ENCODE results near the gene GLO1.

GLO1 gene

GRCh38 chr6:38656896-38657295, 46.0 kb downstream of the GLO1 start:
- no peak for TF ChIP-seq REST (IDR thresholded peaks at IDR 0.05; ENCODE audit: insufficient read depth in 1 of 2, low read depth in 2 of 2, low read length in 2 of 2)
- TF ChIP-seq SIN3A (IDR thresholded peaks at IDR 0.05; ENCODE audit: borderline replicate concordance, insufficient read depth, low read length): no peak
- TF ChIP-seq FOXP2 (optimal IDR thresholded peaks at IDR 0.05; ENCODE audit: borderline replicate concordance, extremely low read depth, extremely low read length, insufficient read depth): no peak
- TF ChIP-seq TAF1 (IDR thresholded peaks at IDR 0.05; ENCODE audit: borderline replicate concordance, insufficient read depth, low read length): no peak
- TF ChIP-seq POLR2AphosphoS5 (IDR thresholded peaks at IDR 0.05; ENCODE audit: low read depth, low read length): no peak

- TF ChIP-seq TAF1 (IDR thresholded peaks at IDR 0.05; ENCODE audit: borderline replicate concordance, insufficient read depth, low read length) (no peak), REST (IDR thresholded peaks at IDR 0.05; ENCODE audit: insufficient read depth in 1 of 2, low read depth in 2 of 2, low read length in 2 of 2) (no peak), POLR2AphosphoS5 (IDR thresholded peaks at IDR 0.05; ENCODE audit: low read depth, low read length) (no peak), SIN3A (IDR thresholded peaks at IDR 0.05; ENCODE audit: borderline replicate concordance, insufficient read depth, low read length) (no peak), FOXP2 (optimal IDR thresholded peaks at IDR 0.05; ENCODE audit: borderline replicate concordance, extremely low read depth, extremely low read length, insufficient read depth) (no peak)
Observed at GRCh38 chr6:38654263-38654662, 48.7 kb downstream of the GLO1 start.

- TF ChIP-seq POLR2AphosphoS5 (IDR thresholded peaks at IDR 0.05; ENCODE audit: low read depth, low read length) (no peak), FOXP2 (optimal IDR thresholded peaks at IDR 0.05; ENCODE audit: borderline replicate concordance, extremely low read depth, extremely low read length, insufficient read depth) (no peak), REST (IDR thresholded peaks at IDR 0.05; ENCODE audit: insufficient read depth in 1 of 2, low read depth in 2 of 2, low read length in 2 of 2) (no peak), SIN3A (IDR thresholded peaks at IDR 0.05; ENCODE audit: borderline replicate concordance, insufficient read depth, low read length) (no peak), TAF1 (IDR thresholded peaks at IDR 0.05; ENCODE audit: borderline replicate concordance, insufficient read depth, low read length) (no peak)
Observed at GRCh38 chr6:38651121-38651784, 51.7 kb downstream of the GLO1 start.

GRCh38 chr6:38650207-38650752, 52.7 kb downstream of the GLO1 start:
- no peak for TF ChIP-seq REST (IDR thresholded peaks at IDR 0.05; ENCODE audit: insufficient read depth in 1 of 2, low read depth in 2 of 2, low read length in 2 of 2)
- no peak for TF ChIP-seq FOXP2 (optimal IDR thresholded peaks at IDR 0.05; ENCODE audit: borderline replicate concordance, extremely low read depth, extremely low read length, insufficient read depth)
- no peak for TF ChIP-seq SIN3A (IDR thresholded peaks at IDR 0.05; ENCODE audit: borderline replicate concordance, insufficient read depth, low read length)
- no peak for TF ChIP-seq POLR2AphosphoS5 (IDR thresholded peaks at IDR 0.05; ENCODE audit: low read depth, low read length)
- TF ChIP-seq TAF1 (IDR thresholded peaks at IDR 0.05; ENCODE audit: borderline replicate concordance, insufficient read depth, low read length): no peak
